Stomach (tissue), 9 donors: ENCODE results near the gene RPL18. TPM values are rescaled to one million over a fixed set of nuclear protein-coding genes. Genes with fewer than 3 reads are reported as not detected.

Source experiments
- DNase-seq, 2 donors: peaks; one replicate each; pipeline versions ENCODE4 v3.0.0 to v3.0.0-alpha.2; 2013 to 2019
- H3K27ac ChIP-seq, 5 donors: fragments of 200-600 bp in 4 of 5; sonication (generic) in 4 of 5; one replicate each; pipeline ENCODE4 v1.5.1; 2013 to 2019; ENCODE audit warnings: mild to moderate bottlenecking in 1 of 5, moderate library complexity in 1 of 5
- H3K27me3 ChIP-seq, 3 donors: fragments of 200-600 bp; sonication (generic); one replicate each; pipeline ENCODE4 v1.5.1; 2017 to 2019; ENCODE audit warnings: mixed run types in 1 of 3
- H3K36me3 ChIP-seq, 4 donors: fragments of 200-600 bp; sonication (generic); 1 replicate in 3 of 4; 2 replicates in 1 of 4; pipeline ENCODE4 v1.5.1; 2016 to 2019
- H3K4me1 ChIP-seq, 4 donors: fragments of 200-600 bp; sonication (generic); one replicate each; pipeline ENCODE4 v1.5.1; 2016 to 2019
- H3K4me3 ChIP-seq, 4 donors: fragments of 200-600 bp; sonication (generic) in 3 of 4; one replicate each; pipeline ENCODE4 v1.5.1; 2016 to 2019; ENCODE audit warnings: mild to moderate bottlenecking in 1 of 4
- H3K9me3 ChIP-seq, 4 donors: fragments of 200-600 bp; sonication (generic); one replicate each; pipeline ENCODE4 v1.5.1; 2016 to 2019
- CTCF ChIP-seq, 7 experiments: fragments of 450-650 bp in 4 of 7; fragments of 200-600 bp in 3 of 7; sonication (generic) in 3 of 7; IDR thresholded peaks; one replicate each; pipeline ENCODE4 v1.5.1; 2016 to 2019; ENCODE audit warnings: antibody characterized with exemption in 7 of 7, control low read depth in 2 of 7, mild to moderate bottlenecking in 1 of 7
- EP300 ChIP-seq: sonication (generic); formaldehyde crosslinking; IDR thresholded peaks from one replicate; pipeline ENCODE4 v1.6.1; 2017; ENCODE audit warnings: antibody characterized with exemption
- POLR2A ChIP-seq, 4 donors: fragments of 450-650 bp; IDR thresholded peaks; one replicate each; pipeline ENCODE4 v1.6.1; 2016; ENCODE audit warnings: antibody characterized with exemption in 4 of 4, control low read depth in 2 of 4, mild to moderate bottlenecking in 1 of 4, moderate library complexity in 1 of 4
- POLR2AphosphoS5 ChIP-seq, 3 donors: sonication (generic); formaldehyde crosslinking; IDR thresholded peaks; one replicate each; pipeline ENCODE4 v1.6.1; 2016; ENCODE audit warnings: antibody characterized with exemption in 3 of 3
- WGBS, 5 donors: extraction: QIAGEN DNeasy Blood & Tissue Kit in 3 of 5; methylation state at CpG; one replicate each; pipeline versions ENCODE4 v1.1.5 to v1.1.7; 2013 to 2018; 5-methylcytosine and 5-hydroxymethylcytosine counted together
- intact Hi-C: fragments of 100-400 bp; cut with DNase I; formaldehyde crosslinking; loops from one replicate; pipeline ENCODE4 v1.15.1; 2023; ENCODE audit warnings: low total_unique reads
- polyA plus RNA-seq, 3 donors: library from polyadenylated mRNA; stranded (reverse); fragments of 200-250 nt; gene quantifications; one replicate each; pipeline ENCODE4 v1.2.3, GENCODE V29; 2013
- total RNA-seq, 5 donors: library from RNA; depleted of rRNA; stranded (reverse); fragments of >200 nt; gene quantifications; one replicate each; pipeline versions ENCODE4 v1.1.0 to v1.2.3, GENCODE V29; 2014 to 2016
- donor health status: healthy with polysubstance abuse.
- donor health status: Bipolar disorder and iron deficiency.
- donor health status: healthy.

Gene RPL18
- total and polyA plus RNA-seq, 8 donors = 1,272 to 3,739 (median 2,415) TPM

- intact Hi-C loops = no loop called here
- Histone ChIP-seq H3K4me3 (no peak overlapping the region), H3K36me3 (peaks cover 0 to 46% (median 26%) of the 10 kb centered on the region in 4 donors), H3K27ac (peak overlapping the region; percentile 65 to 98 (median 80)), H3K27me3 (no peaks in the 10 kb centered on the region), H3K9me3 (no peaks in the 10 kb centered on the region), H3K4me1 (peaks cover 47 to 95% (median 84%) of the 10 kb centered on the region in 4 donors)
- DNase-seq = no peak
- 84 to 88% (median 86%) methylated on average over 2 to 17 of the region's 17 CpGs for WGBS, 5 donors
- no peak for TF ChIP-seq CTCF (IDR thresholded peaks at IDR 0.05)
- no peak for TF ChIP-seq EP300
- no peak for TF ChIP-seq POLR2A (IDR thresholded peaks at IDR 0.05)
- TF ChIP-seq POLR2AphosphoS5 (IDR thresholded peaks at IDR 0.05) = no peak
Measured at GRCh38 chr19:48627865-48628314, 8.9 kb upstream of the RPL18 start.

GRCh38 chr19:48627201-48627864, 8.4 kb upstream of the RPL18 start:
- H3K4me1 ChIP-seq = peaks cover 43 to 94% (median 79%) of the 10 kb centered on the region in 4 donors
- peak overlapping the region; percentile 65 to 98 (median 80) for H3K27ac ChIP-seq
- H3K36me3 ChIP-seq = peaks cover 0 to 40% (median 21%) of the 10 kb centered on the region in 4 donors
- intact Hi-C loops = no loop called here
- H3K4me3 ChIP-seq = no peak overlapping the region
- TF ChIP-seq POLR2AphosphoS5 (IDR thresholded peaks at IDR 0.05) (peak in 1 of 3 donors; percentile 14), CTCF (IDR thresholded peaks at IDR 0.05) (no peak), POLR2A (IDR thresholded peaks at IDR 0.05) (no peak), EP300 (no peak)
- peak in 1 of 2 donors; percentile 79 for DNase-seq
- H3K27me3 ChIP-seq = no peaks in the 10 kb centered on the region
- no peaks in the 10 kb centered on the region for H3K9me3 ChIP-seq
- 58 to 75% (median 68%) methylated on average over 6 of the region's 6 CpGs for WGBS, 5 donors

GRCh38 chr19:48625891-48626327, 6.9 kb upstream of the RPL18 start:
- peak overlapping the region; percentile 0 to 93 (median 87) for H3K27ac ChIP-seq
- H3K27me3 ChIP-seq = no peaks in the 10 kb centered on the region
- H3K4me3 ChIP-seq = peak overlapping the region in 1 of 4 donors; percentile 49
- TF ChIP-seq EP300 = no peak
- TF ChIP-seq CTCF (IDR thresholded peaks at IDR 0.05) = no peak
- TF ChIP-seq POLR2AphosphoS5 (IDR thresholded peaks at IDR 0.05) = no peak
- TF ChIP-seq POLR2A (IDR thresholded peaks at IDR 0.05) = no peak
- peaks cover 0 to 32% (median 17%) of the 10 kb centered on the region in 4 donors for H3K36me3 ChIP-seq
- intact Hi-C loops = no loop called here
- H3K9me3 ChIP-seq = no peaks in the 10 kb centered on the region
- no peak for DNase-seq
- WGBS, 5 donors = 74 to 81% (median 77%) methylated on average over 15 to 30 of the region's 30 CpGs
- H3K4me1 ChIP-seq = peaks cover 36 to 84% (median 67%) of the 10 kb centered on the region in 4 donors

GRCh38 chr19:48624791-48625723, 6.1 kb upstream of the RPL18 start:
- TF ChIP-seq POLR2AphosphoS5 (IDR thresholded peaks at IDR 0.05) (no peak), CTCF (IDR thresholded peaks at IDR 0.05) (no peak), POLR2A (IDR thresholded peaks at IDR 0.05) (no peak), EP300 (no peak)
- H3K4me1 ChIP-seq = peaks cover 28 to 84% (median 62%) of the 10 kb centered on the region in 4 donors
- 23 to 44% (median 38%) methylated on average over 23 to 24 of the region's 24 CpGs for WGBS, 5 donors
- H3K36me3 ChIP-seq = peaks cover 0 to 32% (median 14%) of the 10 kb centered on the region in 4 donors
- peak overlapping the region; percentile 47 to 60 (median 48) for H3K4me3 ChIP-seq
- intact Hi-C loops = no loop called here
- DNase-seq = peak in 1 of 2 donors; percentile 82
- no peaks in the 10 kb centered on the region for H3K9me3 ChIP-seq
- peak overlapping the region; percentile 85 to 93 (median 89) for H3K27ac ChIP-seq
- H3K27me3 ChIP-seq = no peaks in the 10 kb centered on the region
